HG03095 (cell line): ENCODE results near the gene RAB8A.
A peak's percentile ranks its signal among the peaks of the same experiment; 100 is the strongest.

Experiments
- ATAC-seq: cut with Tn5 transposase; IDR thresholded peaks from one replicate; pipeline ENCODE4 v1.9.1; 2021; ENCODE audit warnings: moderate library complexity; ENCODE audit not compliant: unreplicated experiment

The RAB8A gene

GRCh38 chr19:16111160-16111908 lies at the start of gene RAB8A:
Gene RAB8A, plus strand, starts transcription at chr19:16111889. Its CDS starts 13 bp downstream, at chr19:16111902.
- ATAC-seq = peak; percentile 85

DNA sequence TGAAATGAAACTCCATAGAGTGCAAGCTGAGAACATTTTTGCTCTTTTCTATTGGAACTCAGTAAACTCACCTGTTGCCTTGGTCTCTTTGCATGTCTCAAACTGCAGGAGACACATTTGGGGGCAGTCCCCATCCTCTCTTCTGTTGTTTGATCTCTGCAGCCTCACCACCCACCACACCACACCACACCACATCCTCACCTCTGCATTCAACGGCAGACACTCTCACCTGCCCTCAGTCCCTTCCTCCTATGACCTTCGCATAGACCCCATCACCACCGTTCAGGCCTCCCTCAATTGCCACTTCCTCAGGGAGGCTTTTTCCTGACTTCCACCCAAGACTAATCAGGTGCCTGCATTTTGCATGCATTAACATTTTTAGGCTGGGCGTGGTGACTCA lies 49.7 kb upstream of the RAB8A start:
- ATAC-seq = no peak

DNA sequence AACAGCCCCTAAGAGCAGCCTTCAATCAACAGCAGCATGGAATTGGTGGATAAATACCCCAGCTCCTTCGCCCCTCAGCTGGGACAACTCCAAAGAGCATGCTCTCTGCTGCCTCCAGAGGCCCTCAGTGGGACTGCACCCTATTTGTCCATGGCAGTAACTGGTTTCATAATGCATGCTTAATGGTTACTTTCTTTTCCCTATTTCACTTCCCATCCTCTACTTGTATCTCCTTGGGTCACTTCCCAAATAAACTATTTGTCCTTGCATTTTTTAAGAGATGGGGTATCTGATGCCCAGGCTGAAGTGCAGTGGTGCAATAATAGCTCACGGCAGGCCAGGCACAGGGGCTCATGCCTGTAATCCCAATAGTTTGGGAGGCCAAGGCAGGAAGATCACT lies 48.9 kb upstream of the RAB8A start:
- no peak for ATAC-seq

- ATAC-seq = no peak
Measured at GRCh38 chr19:16064209-16064889, 47.3 kb upstream of the RAB8A start.

GRCh38 chr19:16066611-16067104 lies 45.0 kb upstream of the RAB8A start:
- ATAC-seq = no peak

DNA sequence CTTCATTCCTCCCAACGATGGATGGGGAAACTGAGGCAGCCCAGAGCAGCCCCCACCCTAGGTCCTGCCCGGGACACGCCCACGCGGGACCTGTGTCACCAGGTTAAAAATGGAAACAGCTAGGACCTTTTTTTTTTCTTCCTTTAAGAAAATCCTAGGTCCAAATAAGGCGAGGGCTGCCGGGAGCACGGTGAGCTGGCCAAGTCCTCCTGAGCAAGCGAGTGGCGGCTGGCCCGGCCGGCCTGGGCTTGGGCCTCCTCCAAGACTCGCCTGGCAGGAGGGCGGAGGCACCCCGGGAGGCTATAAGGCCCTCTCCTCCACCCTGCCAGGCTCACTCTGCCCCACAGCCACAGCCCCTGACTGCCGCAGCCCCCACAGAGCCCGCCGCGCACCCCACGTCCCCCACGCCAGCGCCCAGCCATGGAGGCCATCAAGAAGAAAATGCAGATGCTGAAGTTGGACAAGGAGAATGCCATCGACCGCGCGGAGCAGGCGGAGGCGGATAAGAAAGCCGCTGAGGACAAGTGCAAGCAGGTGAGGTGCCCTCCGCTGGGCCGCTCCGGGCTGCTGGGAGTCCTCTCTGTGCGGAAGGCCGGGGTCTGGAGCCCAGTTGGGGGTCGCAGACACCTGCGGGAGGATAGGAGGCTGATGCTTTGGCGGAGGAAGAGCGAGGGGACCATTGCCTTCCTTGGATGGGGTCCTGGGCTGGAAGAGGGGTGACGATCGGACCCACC lies 44.3 kb upstream of the RAB8A start:
- no peak for ATAC-seq

DNA sequence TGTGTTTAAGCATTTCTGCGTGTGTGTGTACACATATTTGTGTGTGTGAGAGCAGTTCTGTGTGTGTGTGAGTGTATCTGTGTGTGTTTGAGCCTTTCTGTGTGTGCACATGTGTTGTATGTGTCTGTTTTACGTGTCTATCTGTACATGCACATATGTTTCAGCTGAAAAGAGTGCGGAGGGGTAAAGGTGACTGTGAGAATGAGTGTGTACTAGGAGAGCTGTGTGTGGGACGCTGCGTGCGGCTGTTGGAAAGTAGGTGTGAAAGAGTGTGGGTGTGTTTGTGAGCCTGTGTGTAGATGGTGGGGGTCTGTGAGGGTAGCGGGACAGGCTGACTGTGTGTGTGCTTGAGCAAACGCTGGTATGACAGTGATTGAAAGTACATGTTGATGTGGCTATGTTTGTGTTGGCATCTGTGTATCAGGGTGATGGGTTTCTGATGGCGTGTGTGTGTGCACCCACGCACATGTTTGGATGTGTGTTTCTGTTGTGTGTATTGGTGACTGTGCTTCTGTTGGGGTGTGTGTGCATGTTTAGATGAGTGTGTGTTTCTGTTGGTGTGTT lies 42.9 kb upstream of the RAB8A start:
- ATAC-seq = no peak

DNA sequence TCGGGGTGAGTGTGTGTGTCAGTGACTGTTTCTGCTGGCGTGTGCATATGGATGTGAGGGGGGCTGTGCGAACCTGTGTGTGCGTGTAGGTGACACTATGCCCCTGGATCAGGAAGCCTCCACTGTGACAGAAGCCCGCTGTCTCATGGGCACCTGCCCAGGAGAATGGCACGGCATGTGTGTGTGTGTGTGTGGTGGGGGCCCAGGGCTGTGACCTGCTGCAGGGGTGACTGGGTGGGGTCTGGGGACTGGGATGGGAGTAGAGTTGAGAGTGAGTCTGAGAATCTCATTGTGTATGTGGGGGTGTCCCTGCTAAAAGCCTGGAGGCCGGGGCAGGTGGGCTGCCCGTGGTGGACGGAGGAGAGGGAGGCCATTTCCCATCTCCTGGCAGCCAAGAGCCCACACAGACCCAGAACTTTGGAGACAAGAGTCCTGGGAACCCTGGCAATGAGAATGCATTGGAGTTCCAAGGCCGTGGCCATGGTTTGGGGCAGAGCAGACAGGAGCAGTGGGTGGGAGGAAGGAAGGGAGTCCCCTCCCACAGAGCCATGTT lies 41.8 kb upstream of the RAB8A start:
- no peak for ATAC-seq

GRCh38 chr19:16070366-16070990 lies 41.2 kb upstream of the RAB8A start:
- ATAC-seq = no peak

GRCh38 chr19:16071072-16071691 lies 40.5 kb upstream of the RAB8A start:
- ATAC-seq = no peak

DNA sequence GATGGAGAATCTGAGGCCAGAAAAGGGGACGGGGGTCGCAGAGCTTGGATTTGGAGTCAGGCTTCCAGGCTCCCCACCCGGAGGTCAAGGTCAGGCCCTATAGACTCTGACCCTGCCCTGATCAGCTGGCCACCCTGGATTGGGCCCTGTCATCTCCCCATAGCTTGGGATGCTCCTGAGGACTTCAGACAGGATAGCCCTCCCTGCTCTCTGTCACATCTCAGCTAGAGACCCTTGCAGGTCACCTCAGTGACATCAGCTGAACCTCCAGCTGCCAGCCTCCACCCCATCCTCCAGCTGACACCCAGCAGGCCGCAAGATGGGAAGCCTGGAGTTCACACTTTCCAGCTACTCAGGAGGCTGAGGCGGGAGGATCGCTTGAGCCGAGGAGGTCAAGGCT lies 38.2 kb upstream of the RAB8A start:
- ATAC-seq = no peak

- no peak for ATAC-seq
Measured at GRCh38 chr19:16073988-16074387, 37.7 kb upstream of the RAB8A start.

DNA sequence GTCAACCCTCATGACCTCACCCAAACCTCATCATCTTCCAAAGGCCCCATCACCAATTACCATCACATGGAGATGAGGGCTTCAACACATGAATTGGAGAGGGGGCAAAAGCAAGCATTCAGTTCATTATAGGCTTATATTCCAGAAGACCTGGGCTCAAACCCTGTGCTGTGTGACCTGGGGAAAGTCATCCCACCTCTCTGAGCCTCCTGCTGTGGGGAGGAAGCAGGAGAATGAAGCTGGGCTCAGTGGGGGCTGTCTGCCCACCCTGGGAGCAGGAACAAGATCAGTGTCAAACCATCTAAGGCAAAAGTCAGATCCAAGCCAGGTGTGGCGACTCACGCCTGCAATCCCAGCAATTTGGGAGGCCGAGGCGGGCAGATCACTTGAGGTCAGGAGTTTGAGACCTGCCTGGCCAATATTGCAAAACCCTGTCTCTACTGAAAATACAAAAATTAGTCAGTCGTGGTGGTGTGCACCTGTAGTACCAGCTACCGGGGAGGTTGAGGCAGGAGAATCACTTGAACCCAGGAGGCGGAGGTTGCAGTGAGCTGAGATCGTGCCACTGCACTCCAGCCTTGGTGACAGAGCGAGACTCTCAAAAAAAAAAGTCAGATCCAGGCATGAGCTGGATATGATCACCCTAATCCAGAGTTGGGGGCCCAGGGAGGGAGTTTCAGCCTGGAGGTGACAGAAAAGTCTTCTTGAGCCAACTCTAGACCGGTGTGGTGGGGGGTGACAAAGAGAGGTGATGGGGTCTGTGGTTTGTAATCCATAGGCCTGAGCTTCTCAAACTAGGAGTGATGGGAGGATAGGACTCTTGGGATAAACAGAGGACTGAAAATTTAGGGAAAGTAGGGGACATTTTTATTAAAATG lies 37.0 kb upstream of the RAB8A start:
- ATAC-seq = no peak

DNA sequence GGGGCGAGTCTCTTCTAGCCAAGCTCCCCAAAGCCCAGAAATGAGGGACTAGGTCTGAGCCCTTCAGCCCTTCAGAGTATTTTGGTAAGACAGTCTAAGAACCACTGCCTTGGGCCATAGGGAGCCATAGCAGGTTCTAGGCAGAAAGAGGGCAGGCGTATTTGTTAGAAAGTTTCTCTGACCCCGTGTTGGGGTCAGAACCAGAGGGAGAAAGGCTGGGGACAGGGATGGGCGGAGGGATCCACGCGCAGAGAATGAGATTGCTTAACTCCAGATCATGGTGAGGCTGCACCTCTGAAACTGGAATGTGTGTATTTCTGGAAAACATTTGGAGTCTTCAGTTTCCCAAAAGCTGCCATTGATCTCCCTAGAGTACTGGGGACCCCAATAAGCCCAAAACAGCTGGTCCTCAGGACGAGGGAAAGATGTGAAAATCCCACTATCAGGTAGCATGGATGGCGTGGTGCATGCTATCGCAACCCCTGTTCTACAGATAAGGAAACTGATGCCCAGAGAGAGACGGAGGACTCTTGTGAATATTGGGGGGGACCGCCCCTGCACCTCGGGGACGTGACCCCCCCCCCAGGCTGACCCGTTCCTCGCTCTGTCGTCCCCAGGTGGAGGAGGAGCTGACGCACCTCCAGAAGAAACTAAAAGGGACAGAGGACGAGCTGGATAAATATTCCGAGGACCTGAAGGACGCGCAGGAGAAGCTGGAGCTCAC lies 36.1 kb upstream of the RAB8A start:
- no peak for ATAC-seq

GRCh38 chr19:16076154-16076957 lies 35.3 kb upstream of the RAB8A start, which contains the start of gene TPM4:
Gene TPM4, plus strand, starts transcription at chr19:16076495. Its CDS starts 71 bp downstream, at chr19:16076566.
- ATAC-seq = no peak

- no peak for ATAC-seq
Measured at GRCh38 chr19:16076958-16077611, 34.6 kb upstream of the RAB8A start.
